Mucosa of stomach (tissue), 1 donor: ENCODE results near the gene CPAMD8.

Experiments used
- H3K27me3 ChIP-seq: one replicate; pipeline ENCODE4 v1.7.0; 2013; ENCODE audit warnings: mild to moderate bottlenecking, low read length; ENCODE audit not compliant: control insufficient read depth, insufficient read depth
- H3K36me3 ChIP-seq: one replicate; pipeline ENCODE4 v1.7.0; 2013; ENCODE audit warnings: low read length; ENCODE audit not compliant: control insufficient read depth, insufficient read depth
- H3K4me1 ChIP-seq: one replicate; pipeline ENCODE4 v1.7.0; 2013; ENCODE audit warnings: mild to moderate bottlenecking, low read length; ENCODE audit not compliant: control insufficient read depth, insufficient read depth
- H3K4me3 ChIP-seq: one replicate; pipeline ENCODE4 v1.7.0; 2013; ENCODE audit warnings: low read length
- H3K9ac ChIP-seq: one replicate; pipeline ENCODE4 v1.7.0; 2013; ENCODE audit warnings: mild to moderate bottlenecking, low read length, moderate library complexity
- H3K9me3 ChIP-seq: one replicate; pipeline ENCODE4 v1.7.0; 2013; ENCODE audit warnings: mild to moderate bottlenecking, low read length, moderate library complexity; ENCODE audit not compliant: control insufficient read depth
- donor health status: Pancreatic carcinoma.

CPAMD8 gene

GRCh38 chr19:16920816-16921529 lies 105.6 kb downstream of the CPAMD8 start:
- Histone ChIP-seq H3K4me3 (no peak overlapping the region), H3K9ac (no peak overlapping the region), H3K9me3 (no peaks in the 10 kb centered on the region), H3K36me3 (no peaks in the 10 kb centered on the region), H3K4me1 (no peaks in the 10 kb centered on the region), H3K27me3 (no peaks in the 10 kb centered on the region)

- Histone ChIP-seq H3K9me3 (no peaks in the 10 kb centered on the region), H3K36me3 (no peaks in the 10 kb centered on the region), H3K27me3 (no peaks in the 10 kb centered on the region), H3K4me3 (no peak overlapping the region), H3K4me1 (no peaks in the 10 kb centered on the region), H3K9ac (no peak overlapping the region)
These were observed 107.1 kb downstream of the CPAMD8 start for GRCh38 chr19:16919496-16919895.

GRCh38 chr19:16917401-16917800 lies 109.2 kb downstream of the CPAMD8 start:
- Histone ChIP-seq H3K36me3 (no peaks in the 10 kb centered on the region), H3K9me3 (no peaks in the 10 kb centered on the region), H3K27me3 (no peaks in the 10 kb centered on the region), H3K4me1 (no peaks in the 10 kb centered on the region), H3K4me3 (no peak overlapping the region), H3K9ac (no peak overlapping the region)

- H3K4me3 ChIP-seq: no peak overlapping the region
- H3K4me1 ChIP-seq: no peaks in the 10 kb centered on the region
- H3K27me3 ChIP-seq: no peaks in the 10 kb centered on the region
- H3K9ac ChIP-seq: no peak overlapping the region
- H3K36me3 ChIP-seq: no peaks in the 10 kb centered on the region
- no peaks in the 10 kb centered on the region for H3K9me3 ChIP-seq
These were observed 110.9 kb downstream of the CPAMD8 start for GRCh38 chr19:16915734-16916133.

GRCh38 chr19:16915135-16915534 lies 111.5 kb downstream of the CPAMD8 start:
- no peak overlapping the region for H3K9ac ChIP-seq
- H3K4me1 ChIP-seq: no peaks in the 10 kb centered on the region
- no peaks in the 10 kb centered on the region for H3K36me3 ChIP-seq
- H3K4me3 ChIP-seq: no peak overlapping the region
- H3K27me3 ChIP-seq: no peaks in the 10 kb centered on the region
- H3K9me3 ChIP-seq: no peaks in the 10 kb centered on the region

GRCh38 chr19:16914421-16914820 lies 112.2 kb downstream of the CPAMD8 start:
- no peak overlapping the region for H3K4me3 ChIP-seq
- H3K36me3 ChIP-seq: no peaks in the 10 kb centered on the region

GRCh38 chr19:16912780-16913179 lies 113.8 kb downstream of the CPAMD8 start:
- Histone ChIP-seq H3K27me3 (no peaks in the 10 kb centered on the region), H3K36me3 (no peaks in the 10 kb centered on the region), H3K9ac (no peak overlapping the region), H3K4me3 (no peak overlapping the region), H3K4me1 (no peaks in the 10 kb centered on the region), H3K9me3 (no peaks in the 10 kb centered on the region)

More at GRCh38 chr19:16914421-16914820, 112.2 kb downstream of the CPAMD8 start:
- Histone ChIP-seq H3K9me3 (no peaks in the 10 kb centered on the region), H3K27me3 (no peaks in the 10 kb centered on the region), H3K4me1 (no peaks in the 10 kb centered on the region), H3K9ac (no peak overlapping the region)

GRCh38 chr19:16911046-16911445 lies 115.6 kb downstream of the CPAMD8 start:
- Histone ChIP-seq H3K4me3 (no peak overlapping the region), H3K9me3 (no peaks in the 10 kb centered on the region), H3K4me1 (no peaks in the 10 kb centered on the region), H3K27me3 (no peaks in the 10 kb centered on the region), H3K9ac (no peak overlapping the region), H3K36me3 (no peaks in the 10 kb centered on the region)

- Histone ChIP-seq H3K4me3 (no peak overlapping the region), H3K4me1 (no peaks in the 10 kb centered on the region), H3K9ac (no peak overlapping the region), H3K36me3 (no peaks in the 10 kb centered on the region), H3K27me3 (no peaks in the 10 kb centered on the region), H3K9me3 (no peaks in the 10 kb centered on the region)
These were observed 117.9 kb downstream of the CPAMD8 start for GRCh38 chr19:16908759-16909158.

- Histone ChIP-seq H3K4me1 (no peaks in the 10 kb centered on the region), H3K4me3 (no peak overlapping the region), H3K27me3 (no peaks in the 10 kb centered on the region), H3K9ac (no peak overlapping the region), H3K9me3 (no peaks in the 10 kb centered on the region), H3K36me3 (no peaks in the 10 kb centered on the region)
These were observed 122.0 kb downstream of the CPAMD8 start for GRCh38 chr19:16904599-16904998.

- H3K9ac ChIP-seq: no peak overlapping the region
These were observed 123.3 kb downstream of the CPAMD8 start for GRCh38 chr19:16903347-16903746.

GRCh38 chr19:16902545-16902944 lies 124.1 kb downstream of the CPAMD8 start:
- Histone ChIP-seq H3K4me1 (no peaks in the 10 kb centered on the region), H3K9ac (no peak overlapping the region), H3K27me3 (no peaks in the 10 kb centered on the region), H3K36me3 (no peaks in the 10 kb centered on the region), H3K4me3 (no peak overlapping the region), H3K9me3 (no peaks in the 10 kb centered on the region)

More at GRCh38 chr19:16903347-16903746, 123.3 kb downstream of the CPAMD8 start:
- Histone ChIP-seq H3K9me3 (no peaks in the 10 kb centered on the region), H3K4me1 (no peaks in the 10 kb centered on the region), H3K27me3 (no peaks in the 10 kb centered on the region), H3K36me3 (no peaks in the 10 kb centered on the region), H3K4me3 (no peak overlapping the region)
